Hematopoietic multipotent progenitor cell treated with erythropoietin and hydrocortisone succinate and interleukin-3 and kit ligand, for 17 days (in vitro differentiated cells): ENCODE data around the gene IRF2.

ENCODE experiments used
- DNase-seq: peaks from one replicate; pipeline ENCODE4 v3.0.0-alpha.2; 2015; ENCODE audit warnings: low spot score

IRF2 gene

DNA sequence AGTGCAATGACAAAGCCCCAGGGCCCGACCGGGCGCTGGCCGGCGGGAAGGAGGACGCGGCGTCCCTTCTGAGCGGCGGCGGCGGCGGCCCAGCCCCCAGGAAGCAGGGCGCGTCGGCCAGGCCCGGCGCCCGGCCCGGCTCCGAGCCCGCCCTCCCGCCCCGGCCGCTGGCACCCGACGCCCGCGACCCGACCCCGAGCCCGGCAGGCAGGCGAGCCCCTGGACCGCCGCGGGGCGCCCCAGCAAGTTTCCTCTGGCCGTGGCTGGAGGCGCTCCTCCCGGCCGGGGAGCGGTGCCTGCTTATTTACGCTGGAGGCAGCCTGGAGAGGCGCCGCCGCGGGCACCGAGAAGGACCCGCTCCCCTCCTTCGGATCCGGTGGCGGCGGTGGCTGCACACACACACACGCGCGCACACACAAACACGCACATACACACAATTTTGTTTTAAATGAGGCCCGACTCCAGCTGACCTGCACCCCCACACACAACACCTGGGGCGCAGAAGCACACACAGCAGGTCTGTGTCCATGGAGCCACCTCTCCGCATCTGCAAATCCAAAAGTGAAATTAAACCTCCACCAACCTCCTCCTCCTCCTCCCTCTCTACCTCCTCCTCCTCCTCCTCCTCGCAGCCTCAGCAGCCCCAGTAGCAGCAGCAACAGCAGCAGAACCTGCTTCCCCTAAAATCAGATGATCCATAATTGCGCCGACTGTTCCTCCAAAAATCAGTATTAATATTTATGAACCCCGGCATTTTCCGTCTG, 669 bp downstream of the IRF2 start:
- peak; percentile 74 for DNase-seq

DNA sequence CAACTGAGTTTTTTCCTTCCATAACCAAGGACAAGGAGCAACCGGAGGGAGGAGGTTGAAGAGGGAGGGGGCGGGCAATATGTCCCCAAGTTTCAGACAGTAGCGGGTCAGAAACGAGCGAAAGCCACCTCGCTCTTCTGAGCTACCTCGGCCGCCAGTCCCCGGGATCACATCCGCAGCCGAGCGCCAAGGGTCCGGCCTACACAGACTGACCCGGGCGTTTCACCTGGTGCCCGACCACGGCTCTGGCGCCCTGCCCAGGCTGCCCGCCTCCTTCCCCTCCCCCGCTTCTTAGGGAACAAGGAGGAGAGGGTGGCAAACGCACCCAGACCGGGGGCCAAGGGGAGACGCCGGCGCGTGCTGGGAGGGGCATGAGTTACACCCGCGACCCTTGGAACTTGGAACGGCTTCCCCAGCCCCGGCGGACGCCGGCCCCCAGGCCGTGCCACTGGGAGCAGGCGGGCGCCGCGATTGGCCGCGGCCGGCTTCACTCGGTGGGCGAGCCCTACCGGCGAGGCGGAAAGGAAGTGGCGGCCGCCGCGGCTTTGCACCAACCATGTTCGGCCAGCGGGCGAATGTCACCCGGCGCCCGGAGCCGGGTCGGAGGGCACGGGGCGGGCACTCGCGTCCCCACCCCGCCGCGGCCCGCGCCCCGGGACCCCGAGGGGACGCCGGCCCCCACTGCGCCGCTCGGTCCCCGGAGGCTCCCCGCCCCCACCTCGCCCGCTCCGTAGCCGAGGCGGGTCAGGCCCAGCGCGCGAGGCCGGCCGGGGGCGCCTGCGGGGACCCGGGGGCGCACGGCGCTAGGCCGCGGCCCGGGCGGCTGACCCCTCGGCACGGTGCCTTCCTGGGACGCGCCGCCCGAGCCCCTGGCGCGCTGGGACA, 1.5 kb downstream of the IRF2 start:
- DNase-seq, result peak; percentile 70

DNA sequence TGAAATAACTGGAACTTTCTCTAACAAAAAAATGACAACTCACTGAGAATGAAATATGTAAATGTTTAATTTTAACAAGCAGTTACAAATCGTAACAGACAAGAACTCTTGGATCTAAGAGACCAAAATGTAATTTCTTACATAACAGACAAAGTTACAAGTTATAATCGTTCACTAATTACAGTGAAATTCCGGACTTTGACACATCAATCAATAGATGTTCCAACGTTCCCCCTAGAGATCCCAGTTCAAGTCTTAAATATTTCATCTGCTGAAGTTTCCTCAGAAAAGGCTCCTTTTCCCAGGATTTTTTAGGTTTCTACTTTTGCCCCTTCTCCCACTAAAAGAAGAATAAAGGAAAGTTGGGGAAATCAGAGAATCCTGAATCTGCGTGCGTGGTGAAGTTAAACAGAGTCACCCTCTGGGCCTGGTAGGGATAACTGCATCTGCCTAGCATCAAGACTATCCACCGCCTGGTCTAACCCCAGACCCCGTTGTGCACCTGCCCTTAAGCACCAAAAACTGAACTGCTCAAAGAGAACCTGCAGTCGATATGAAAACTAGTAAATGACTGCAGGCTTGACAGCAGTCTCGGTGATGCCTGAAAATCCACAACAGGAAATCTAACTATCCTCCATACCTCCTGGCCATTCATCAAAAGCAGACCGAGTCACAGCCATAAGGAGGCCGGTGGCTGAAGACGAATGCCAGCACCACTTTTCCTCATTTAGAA, 2.3 kb downstream of the IRF2 start:
- DNase-seq, result peak; percentile 50

DNA sequence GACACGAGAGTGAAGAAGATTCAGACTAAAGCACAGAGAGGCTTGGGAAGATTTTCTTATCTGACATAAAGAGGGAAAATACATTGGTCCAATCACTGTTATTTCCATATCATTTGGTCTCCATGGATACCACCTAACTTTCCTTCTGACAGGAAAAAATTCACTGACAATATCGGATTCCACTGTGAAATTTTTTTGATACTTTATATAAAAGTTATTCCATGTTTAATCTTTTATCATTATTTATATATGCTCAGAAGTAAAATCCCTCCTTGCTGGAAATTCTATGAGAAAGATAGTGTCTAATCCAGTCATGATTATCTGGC, 3.6 kb downstream of the IRF2 start:
- DNase-seq, result no peak

DNA sequence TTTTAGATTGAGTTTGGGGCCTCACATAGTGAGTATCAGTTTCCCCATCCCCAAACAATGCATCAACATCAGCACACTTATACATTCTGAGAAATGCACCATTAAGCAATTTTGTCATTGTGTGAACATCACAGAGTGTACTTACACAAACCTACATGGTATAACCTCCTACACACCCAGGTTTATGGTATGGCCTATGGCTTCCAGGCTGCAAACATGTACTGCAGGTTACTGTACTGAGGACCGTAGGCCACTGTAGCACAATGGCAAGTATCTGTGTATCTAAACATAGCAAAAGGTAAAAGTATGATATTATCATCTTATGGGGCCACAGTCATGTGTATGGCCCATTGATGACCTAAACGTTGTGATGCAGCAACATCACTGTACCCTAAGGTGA, 7.7 kb downstream of the IRF2 start:
- no peak for DNase-seq

DNA sequence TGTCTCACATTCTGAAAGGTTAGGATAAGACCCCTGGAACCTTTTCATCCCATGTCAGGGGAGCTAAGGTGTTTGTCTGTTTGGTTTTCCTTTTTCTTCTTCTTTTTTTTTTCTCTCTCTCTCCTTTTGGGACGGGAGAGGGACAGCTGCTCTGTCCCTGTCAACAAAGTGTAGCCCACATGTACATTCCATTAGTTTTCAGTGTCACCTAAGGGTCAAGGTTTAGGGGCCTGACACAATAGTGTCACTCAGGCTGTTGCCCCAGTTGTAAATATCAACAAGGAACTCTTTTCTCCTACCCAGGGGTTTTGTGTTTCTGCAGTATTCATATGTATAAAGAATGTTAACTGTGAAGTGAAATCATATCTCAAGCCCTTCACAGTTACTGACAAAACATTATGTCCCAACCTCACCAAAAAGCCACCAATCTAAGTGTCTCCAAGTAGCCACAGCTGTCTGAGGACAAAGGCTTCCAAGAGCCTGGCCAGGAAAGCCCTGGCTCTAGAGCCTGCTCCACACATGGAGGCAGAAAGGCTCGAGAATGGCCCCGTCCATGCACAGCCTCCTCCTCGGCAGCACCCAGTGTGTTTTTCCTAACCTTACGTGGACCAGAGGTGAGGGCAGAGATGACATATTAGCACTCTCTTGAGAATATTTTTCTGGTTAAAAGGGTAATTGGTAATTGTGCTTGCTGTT, 9.4 kb downstream of the IRF2 start:
- no peak for DNase-seq

DNA sequence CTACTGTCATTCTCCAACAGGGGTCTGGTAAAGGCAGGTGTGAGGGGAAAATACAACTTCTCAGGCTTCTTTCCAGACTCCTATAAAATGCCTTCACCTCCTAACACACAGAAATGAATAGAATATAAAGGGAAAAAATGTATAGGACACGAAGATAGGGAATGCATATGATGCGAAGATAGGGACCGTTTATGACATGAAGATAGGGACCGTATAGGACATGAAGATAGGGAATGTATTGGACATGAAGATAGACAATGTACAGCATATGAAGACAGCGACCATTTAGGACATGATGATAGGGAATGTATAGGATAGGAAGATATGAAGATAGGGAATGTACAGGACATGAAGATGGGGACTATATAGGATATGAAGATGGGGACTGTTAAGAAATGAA, 10.5 kb downstream of the IRF2 start:
- DNase-seq, result no peak

DNA sequence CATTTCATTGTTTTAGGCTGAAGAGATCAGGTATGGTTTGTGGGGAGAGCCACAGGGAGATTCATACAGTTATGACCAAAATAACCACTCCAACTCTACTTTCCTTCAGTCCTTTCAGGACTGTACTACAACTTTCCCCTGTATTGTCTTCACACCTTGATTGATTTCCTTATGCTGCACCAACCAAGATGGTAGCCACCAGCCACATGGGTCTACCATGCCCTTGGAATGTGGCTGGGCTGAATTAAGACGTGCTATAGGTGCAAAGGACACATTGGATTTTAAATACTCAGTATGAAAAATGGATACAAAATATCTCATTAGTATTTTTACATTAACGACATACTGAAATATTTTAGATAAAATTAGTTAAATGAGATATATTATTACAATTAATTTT, 11.2 kb downstream of the IRF2 start:
- DNase-seq, result no peak

DNA sequence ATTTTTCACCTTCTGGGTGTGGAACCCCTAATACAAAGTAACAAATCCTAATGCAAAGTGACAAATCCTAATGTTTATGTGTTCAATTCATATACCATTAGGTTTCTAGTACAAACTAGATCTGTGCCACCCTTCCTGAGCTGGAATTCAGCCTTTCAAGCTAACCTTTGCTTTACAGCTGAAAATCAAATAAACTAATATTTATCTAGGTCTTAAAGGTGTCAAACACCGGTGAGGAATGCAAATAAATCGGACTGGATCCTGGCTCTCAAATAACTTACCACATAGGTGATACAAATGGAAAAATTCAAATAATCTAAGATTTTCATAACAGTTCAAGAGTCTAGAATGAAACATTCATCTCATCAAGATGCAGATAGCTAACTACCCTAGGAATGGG, 11.6 kb downstream of the IRF2 start:
- DNase-seq, result no peak

DNA sequence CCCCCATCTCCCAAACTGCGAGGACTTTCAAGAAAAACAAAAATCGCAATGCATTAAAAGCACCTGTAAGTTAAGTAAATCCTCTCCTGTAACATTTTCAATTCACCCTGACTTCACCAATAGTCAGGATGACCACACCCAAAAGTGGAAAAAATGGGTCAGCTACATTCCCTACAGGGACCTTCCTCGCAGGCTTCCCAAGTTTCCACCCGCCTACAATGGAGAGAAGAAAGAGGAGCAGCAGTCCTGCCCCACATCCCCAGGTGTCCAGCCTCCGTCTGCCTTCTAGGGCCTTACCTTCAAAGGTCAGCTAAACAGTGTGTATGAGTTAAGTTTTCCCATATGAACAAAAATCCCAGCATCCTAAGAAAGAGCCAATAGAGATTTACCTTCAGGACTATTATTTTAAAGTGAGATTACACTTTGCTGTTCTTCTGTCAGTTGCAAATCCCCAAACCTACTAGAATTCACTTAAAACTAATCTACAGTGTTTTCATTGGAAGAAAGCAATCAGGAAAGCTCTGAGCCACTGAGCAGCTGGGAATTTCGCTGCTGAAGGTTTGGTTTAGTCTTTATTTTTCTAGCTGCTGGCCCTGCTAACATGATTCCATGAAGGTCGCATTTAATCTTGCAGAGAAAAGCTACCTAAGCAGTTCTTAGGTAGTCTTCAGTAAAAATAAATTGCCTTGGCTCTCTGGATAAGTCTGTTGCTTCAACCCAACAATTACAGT, 12.5 kb downstream of the IRF2 start:
- no peak for DNase-seq

DNA sequence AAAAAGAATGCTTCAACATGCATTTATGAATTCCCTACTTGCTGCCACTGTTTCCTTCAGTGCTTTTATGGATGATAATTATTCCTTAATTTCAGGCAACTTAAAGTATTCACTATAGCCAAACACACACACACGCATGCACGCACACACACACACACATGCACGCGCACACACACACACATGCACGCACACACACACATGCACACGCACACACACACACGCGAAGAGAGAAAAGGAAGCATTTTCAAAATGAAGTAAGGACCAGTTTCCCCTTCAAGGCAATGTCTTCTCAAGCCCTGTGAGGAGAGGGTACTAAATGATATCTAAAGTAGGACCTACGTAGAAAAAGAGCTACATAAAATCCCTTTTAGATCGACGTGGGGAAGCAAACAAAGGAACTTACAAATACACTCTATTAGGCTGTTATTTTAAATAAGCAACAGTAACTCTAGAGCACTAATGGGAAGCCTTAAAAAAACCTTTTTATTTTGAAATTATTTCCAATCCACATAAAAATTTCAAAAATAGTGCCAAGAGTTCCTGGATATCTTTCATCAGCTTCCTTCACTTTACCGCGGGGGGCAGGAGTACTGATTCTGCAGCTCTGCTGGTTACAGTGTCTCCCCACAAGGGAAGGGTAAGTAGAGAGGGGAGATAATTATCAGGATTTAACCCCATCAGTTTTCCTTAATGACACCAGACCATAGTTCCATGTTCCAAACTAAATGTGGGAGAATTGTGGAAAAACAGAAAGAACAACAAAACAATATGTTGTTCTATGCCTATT, 13.7 kb downstream of the IRF2 start:
- DNase-seq, result no peak

DNA sequence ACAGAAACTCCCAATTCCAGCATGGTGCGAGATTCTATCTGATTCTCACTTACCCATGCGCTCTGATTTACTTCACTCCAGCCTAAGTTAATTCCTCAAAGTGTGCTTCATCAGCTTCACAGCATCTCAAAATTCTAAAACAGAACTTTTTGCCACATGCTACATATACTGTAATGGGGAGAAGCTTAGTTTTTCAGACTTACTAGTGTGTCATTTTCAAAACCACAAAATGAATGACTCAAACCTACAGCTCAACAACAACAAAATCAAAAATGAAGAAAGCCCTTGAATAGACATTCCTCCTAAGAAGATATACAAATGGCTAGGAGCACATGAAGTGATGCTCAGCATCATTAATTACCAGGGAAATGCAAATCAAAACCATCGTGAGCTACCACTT, 14.9 kb downstream of the IRF2 start:
- no peak for DNase-seq

DNA sequence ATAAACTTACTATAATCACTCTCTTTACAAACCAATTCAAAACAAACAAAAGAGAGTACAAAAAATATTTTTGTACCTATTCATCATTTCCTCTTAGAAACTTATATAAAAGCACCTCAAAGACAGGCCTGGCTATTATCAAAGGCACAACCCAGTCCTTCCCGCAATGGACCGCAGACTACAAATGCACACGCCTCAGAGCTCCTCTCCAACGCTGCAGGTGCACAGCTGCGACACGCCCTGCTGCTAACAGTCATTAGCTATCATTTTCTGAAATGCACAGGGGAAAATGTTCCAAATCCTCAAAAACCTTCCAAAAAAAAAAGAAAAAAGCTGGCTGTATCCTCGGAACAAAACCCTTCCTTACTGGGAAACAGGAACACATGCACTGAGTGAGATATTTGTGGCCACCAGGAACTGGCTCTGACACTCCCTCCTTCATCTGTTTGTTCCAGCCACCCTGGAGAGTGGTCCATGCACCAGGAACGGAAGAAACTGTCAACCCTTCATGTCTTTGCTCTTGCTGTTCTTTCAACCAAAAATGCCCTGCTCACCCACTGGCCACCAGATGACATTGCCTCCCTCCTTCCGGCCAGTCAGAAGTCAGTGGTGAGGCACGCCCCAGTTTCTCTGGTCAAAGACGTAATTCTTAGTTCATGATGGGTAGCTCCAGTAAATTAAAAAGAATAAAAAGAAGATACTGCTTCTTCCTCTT, 16.7 kb downstream of the IRF2 start:
- DNase-seq, result no peak

DNA sequence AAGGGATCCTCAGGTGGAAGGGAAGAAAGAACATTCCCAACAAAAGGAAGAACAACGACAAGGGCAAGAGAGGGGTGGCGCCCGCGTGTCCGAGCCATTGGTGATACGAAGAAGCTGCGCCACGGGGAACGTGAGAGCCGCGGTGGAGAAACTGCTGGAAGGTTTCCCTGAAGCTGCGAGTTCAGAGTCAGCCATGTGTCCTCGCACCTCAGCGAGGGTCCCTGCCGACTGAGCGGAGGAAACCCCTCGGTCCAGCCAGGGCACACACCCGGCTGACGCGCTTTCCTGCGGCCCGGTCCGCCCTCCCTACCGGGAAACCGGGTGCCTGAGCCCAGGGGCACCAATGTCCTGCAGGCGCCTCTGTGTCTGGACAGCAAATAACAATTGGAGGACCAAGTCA, 18.0 kb downstream of the IRF2 start:
- DNase-seq, result no peak

DNA sequence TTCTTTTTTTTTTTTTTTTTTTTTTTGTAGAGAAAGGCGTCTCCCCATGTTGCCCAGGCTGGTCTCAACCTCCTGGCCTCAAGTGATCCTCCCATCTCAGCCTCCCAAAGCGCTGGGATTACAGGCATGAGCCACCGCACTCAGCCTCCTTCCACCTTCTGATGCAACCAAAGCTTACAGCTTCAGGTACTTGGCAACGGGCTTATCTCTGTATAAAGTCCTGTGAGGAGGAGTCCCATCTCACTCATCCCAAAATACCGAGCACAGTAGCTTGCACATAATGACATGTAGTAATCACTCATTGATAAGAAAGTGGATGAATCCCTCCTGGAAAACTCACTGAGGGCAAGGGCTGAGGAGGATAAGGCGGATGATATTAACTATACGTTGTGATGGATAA, 19.1 kb downstream of the IRF2 start:
- DNase-seq, result no peak

DNA sequence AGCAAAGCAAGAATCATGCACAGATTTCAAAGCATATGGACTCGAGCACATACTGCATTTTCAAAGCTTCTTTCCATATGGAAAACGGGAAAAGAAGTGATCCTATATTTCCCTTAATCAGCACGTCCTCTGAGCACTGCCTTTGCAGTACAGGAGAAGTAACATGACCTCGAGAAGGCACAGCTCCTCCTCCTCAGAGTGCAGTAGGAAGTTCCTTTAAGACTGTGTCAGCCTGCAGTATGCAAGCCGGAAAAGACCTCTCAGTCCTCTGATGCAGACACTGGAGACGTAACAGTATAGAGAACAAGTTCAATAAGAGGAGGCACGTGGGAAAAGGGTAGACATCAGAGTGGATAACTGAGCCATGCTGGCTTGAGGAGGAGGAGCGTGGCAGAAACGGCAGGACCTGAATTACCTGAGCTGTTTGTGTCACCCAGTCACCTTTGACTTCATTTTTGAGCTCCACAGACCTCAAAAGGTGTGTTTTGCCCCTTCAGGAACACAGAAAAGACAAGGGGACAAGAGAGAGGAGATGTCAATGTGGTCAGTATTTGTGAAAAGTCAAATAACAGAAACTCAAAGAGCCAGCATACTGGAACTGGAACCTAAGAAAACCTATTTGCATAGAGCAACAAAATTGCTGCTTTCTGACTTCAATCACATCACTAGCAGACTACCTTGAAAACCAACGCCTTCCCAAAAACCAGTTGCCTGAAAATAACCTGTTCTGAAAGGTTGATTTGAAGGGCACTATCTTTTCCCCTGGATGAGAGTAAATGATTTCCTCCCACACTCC, 20.8 kb downstream of the IRF2 start:
- DNase-seq, result no peak

DNA sequence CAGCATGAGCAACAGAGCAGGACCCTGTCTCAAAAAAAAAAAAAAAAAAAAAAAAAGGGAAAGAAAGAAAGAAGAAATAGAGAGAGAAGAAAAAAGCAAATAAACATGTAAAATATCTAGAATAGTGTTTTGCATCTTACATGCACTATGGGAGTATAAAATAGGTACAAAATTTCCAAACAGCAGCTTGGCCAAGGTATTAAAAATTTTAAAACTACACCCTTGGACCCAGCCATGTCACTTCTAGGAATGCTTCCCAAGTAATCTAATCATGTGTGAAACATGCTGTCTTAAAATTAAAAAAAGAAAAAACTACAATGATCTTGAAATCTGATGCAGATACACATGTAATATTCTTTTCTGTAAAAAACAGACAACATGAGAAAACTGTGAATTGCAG, 21.6 kb downstream of the IRF2 start:
- no peak for DNase-seq

DNA sequence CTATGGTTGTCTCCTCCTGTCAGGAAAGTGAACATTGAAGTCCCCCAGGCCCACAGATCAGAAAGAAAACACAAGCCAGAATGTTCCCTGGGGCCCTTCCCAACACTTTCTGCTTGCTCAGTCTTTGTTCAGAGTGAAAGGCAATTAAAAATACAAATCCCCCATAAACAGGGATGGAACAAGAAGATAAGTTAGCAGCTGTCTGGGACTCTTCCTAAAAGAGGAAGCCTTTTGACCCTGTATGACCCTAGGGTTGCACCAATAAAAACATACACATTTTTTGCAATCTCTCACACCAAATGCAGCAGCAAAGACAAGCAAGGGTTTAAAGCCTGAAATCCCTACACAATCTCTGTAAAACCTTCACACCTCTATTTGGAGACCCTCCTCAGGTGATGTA, 22.6 kb downstream of the IRF2 start:
- no peak for DNase-seq
